HG03064 (cell line): ENCODE measurements around the gene OR5D16.
"Not testable (repeated sequence)": the region's sequence is repeated elsewhere in the genome, so short reads cannot be mapped to it uniquely, and the experiment has no call there.

Source experiments
- ATAC-seq: cut with Tn5 transposase; IDR thresholded peaks from one replicate; pipeline ENCODE4 v1.9.1; 2021; ENCODE audit warnings: low read depth; ENCODE audit not compliant: unreplicated experiment

The OR5D16 gene

DNA sequence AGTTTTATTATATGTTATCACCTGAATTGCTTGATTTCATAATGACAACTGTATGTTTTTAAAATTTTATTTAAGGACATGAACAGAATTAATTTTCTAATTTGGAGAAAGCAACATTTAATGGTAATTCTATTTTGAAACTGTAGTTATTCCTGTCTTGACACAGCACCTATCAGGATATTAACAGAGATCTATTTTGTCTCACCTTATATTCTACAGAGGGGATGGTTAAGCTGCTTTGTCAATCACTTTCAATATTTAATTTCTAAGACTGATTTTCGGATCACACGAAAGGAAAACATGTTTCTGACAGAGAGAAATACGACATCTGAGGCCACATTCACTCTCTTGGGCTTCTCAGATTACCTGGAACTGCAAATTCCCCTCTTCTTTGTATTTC is at the start of gene OR5D16:
Gene OR5D16, plus strand, starts transcription at position 301 of the 400 bp plus-strand sequence. Its CDS starts 0 bp downstream, at position 301.
- ATAC-seq, result no peak

DNA sequence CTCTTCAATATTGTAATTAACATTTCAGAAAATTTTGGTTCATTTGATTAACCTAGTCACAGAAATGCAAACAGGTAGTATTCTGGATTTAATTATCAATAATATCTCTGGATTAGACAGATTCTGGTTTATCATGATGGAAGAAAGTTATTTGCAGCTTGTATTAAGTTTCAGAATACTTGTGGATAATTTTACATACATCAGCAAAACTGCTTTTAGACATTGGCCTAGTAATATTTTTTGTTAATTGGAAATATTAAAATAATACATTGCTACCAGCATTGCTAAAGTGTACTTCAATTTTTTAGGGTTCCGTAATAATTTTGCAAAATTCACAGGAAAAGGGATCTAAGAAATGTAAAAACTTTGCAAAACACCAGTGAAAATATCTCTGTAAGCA is 46.9 kb upstream of the OR5D16 start:
- no peak for ATAC-seq

GRCh38 chr11:55793321-55793720 is 45.2 kb upstream of the OR5D16 start:
- no peak for ATAC-seq

- ATAC-seq, result no peak
These were observed 43.3 kb upstream of the OR5D16 start, which contains the start of gene OR5D14 for GRCh38 chr11:55795256-55795655. OR5D14 (plus strand) TSS chr11:55795556; CDS start chr11:55795556, 0 bp downstream.

DNA sequence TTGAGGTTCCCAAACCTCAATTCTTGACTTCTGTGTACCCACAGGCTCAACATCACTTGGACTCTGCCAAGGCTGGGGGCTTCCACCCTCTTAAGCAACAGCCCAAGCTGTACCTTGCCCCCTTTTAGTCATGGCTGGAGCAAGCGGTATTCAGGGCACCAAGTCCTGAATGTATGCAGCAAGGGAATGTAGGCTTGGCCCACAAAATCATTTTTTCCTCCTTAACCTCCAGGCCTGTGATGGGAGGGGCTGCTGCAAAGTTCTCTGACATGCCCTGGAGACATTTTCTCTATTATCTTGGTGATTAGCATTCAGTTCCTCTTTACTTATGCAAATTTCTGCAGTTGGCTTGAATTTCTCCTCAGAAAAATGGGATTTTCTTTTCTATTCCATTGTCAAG is 32.3 kb upstream of the OR5D16 start:
- no peak for ATAC-seq

- ATAC-seq, result no peak
These were observed 27.5 kb upstream of the OR5D16 start, which contains the start of gene OR5L1 for GRCh38 chr11:55811067-55811466. OR5L1 (plus strand) TSS chr11:55811367; CDS start chr11:55811467, 100 bp downstream.

DNA sequence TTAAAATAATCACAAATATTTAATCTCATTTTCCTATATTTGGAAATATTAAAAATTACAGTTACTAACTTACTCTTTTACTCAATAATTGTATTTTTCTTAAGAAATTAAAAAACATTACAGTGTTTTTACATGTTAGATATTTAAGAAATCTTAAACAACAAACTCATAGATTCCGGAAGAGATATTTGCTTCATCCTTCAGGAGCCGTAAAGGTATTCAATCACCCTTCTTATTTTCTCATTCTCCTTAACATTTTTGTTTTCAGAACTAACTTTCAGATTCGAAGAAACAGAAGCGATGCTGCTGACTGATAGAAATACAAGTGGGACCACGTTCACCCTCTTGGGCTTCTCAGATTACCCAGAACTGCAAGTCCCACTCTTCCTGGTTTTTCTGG is 19.2 kb upstream of the OR5D16 start, which contains the start of gene OR5D18:
Gene OR5D18, plus strand, starts transcription at position 301 of the 400 bp plus-strand sequence. Its CDS starts 0 bp downstream, at position 301.
- no peak for ATAC-seq

GRCh38 chr11:55826919-55827318 is 11.6 kb upstream of the OR5D16 start, which contains the start of gene OR5L2:
OR5L2 (plus strand) TSS chr11:55827219; CDS start chr11:55827219, 0 bp downstream.
- ATAC-seq, result no peak

DNA sequence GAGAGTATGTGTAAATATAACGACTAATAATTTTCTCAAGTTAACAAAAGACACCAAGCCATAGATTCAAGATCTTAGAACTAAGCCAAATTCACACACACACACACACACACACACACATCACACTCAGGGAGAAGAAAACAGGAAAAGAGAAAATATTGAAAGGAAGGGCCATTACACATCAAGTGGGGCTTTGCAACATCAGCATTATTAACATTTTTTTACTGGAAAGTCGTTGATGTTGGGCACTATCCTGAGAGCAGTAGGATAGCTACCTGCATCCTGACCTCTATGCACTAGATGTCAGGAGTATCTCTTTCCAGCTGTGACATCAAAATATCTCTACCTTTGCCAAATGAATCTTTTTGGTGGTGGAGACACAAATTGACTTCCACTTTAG is 8.9 kb downstream of the OR5D16 start:
- ATAC-seq, result no peak

GRCh38 chr11:55849037-55849436 is 10.5 kb downstream of the OR5D16 start:
- no peak for ATAC-seq

DNA sequence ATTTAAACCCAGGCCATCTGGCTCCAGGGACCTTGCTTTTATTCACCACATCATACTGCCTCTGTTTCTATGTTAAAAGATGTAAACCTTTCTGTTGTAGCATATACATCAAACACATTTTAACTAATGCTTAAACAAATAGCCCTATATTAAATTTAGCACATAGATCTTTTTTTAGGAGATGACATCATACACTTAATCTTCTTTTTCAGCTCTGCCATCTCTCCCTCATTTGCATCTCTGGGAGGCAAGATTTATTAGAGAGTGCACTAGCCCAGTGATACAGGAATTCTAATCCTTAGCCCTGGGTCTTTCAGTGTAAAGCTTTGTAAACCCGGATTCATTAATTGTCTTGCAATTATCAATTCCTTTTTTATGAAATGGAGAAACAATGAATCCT is 13.6 kb downstream of the OR5D16 start:
- no peak for ATAC-seq

DNA sequence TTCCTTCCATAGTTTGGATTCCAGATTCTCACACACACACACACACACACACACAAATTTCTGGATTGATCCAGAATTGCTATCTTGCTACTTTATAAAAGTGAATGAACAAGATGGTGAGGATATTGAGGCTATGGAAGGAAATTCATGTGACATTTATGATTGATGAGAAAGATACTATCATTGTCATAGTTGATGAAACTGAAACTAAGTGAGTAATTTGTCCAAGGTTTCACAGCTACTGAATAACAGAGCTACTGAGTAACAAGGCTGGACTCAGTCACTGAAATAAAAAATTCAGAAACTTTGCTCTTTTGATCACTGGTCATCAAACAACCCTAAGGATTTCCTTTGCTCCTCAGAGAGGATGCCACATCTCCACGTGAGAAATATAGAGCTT is 16.2 kb downstream of the OR5D16 start:
- no peak for ATAC-seq

DNA sequence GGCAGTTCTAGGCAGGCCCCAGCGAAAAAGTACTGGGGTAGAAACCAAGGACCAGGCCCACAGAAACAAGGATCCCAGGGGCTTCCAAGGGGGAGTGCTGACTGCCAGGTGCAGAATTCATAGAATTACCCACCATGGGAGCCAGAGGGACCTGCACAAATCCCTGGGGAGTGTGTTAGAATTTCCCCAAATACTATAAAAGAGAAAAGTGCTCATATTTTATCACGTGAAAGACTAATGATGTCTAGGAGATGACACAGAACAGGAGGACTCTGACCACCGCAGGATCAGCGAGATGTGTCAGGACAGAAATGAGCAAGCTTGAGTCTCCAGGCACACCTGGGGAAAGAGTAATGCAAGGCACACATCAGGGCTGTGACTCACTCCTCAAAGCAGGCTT is 28.8 kb downstream of the OR5D16 start:
- ATAC-seq, result not testable (repeated sequence)

- not testable (repeated sequence) for ATAC-seq
These were observed 34.2 kb downstream of the OR5D16 start for GRCh38 chr11:55872731-55873130.

GRCh38 chr11:55873146-55873545 is 34.6 kb downstream of the OR5D16 start:
- not testable (repeated sequence) for ATAC-seq

- ATAC-seq, result not testable (repeated sequence)
These were observed 44.4 kb downstream of the OR5D16 start, which contains the start of gene TRIM51 for GRCh38 chr11:55882997-55883396. TRIM51 (plus strand) TSS chr11:55883297; CDS start chr11:55885429, 2,132 bp downstream.

DNA sequence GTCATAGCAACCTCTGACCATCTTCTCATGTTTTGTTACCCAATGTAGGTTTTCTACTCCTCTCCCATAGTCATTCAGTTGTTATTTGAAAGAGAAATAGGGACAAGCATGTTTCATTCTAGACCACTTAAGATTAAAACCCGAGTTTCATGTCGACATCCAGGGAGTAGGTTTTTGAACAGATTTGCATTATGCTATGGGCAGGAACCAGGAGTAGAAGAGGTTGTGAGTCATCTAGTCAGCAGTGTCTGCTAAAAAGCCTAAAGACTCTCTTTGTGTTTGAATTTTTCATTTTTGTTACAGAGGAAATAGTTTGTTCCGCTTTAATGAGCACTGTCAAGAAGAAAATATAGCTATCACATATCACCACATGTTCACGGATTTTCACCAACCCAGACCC is 46.4 kb downstream of the OR5D16 start:
- ATAC-seq, result not testable (repeated sequence)

- ATAC-seq, result not testable (repeated sequence)
These were observed 46.9 kb downstream of the OR5D16 start for GRCh38 chr11:55885481-55885880.
